ENCODE data around the gene ZNF79.

The ZNF79 gene

GRCh38 chr9:127423934-127424675, at the start of gene ZNF79:
ZNF79 (plus strand) TSS chr9:127424382; CDS start chr9:127424788, 406 bp downstream.
- DNase-seq (ENCODE audit: low spot score): peak; percentile 93

- DNase-seq (ENCODE audit: low spot score): no peak
Measured at GRCh38 chr9:127380479-127380878, 43.7 kb upstream of the ZNF79 start.

- DNase-seq (ENCODE audit: low spot score): no peak
Measured at GRCh38 chr9:127382541-127382940, 41.6 kb upstream of the ZNF79 start.

- no peak for DNase-seq (ENCODE audit: low spot score)
Measured at GRCh38 chr9:127384016-127384730, 40.0 kb upstream of the ZNF79 start.

- DNase-seq (ENCODE audit: low spot score): no peak
Measured at GRCh38 chr9:127384901-127385300, 39.3 kb upstream of the ZNF79 start.

- DNase-seq (ENCODE audit: low spot score): no peak
Measured at GRCh38 chr9:127386249-127386648, 37.9 kb upstream of the ZNF79 start.

- DNase-seq (ENCODE audit: low spot score): no peak
Measured at GRCh38 chr9:127386981-127387380, 37.2 kb upstream of the ZNF79 start.

GRCh38 chr9:127388037-127388855, 35.9 kb upstream of the ZNF79 start:
- no peak for DNase-seq (ENCODE audit: low spot score)

- no peak for DNase-seq (ENCODE audit: low spot score)
Measured at GRCh38 chr9:127388856-127389238, 35.3 kb upstream of the ZNF79 start.

GRCh38 chr9:127389381-127390247, 34.6 kb upstream of the ZNF79 start:
- no peak for DNase-seq (ENCODE audit: low spot score)

- no peak for DNase-seq (ENCODE audit: low spot score)
Measured at GRCh38 chr9:127390248-127390545, 34.0 kb upstream of the ZNF79 start.

GRCh38 chr9:127390563-127390962, 33.6 kb upstream of the ZNF79 start:
- no peak for DNase-seq (ENCODE audit: low spot score)

GRCh38 chr9:127392166-127392565, 32.0 kb upstream of the ZNF79 start:
- DNase-seq (ENCODE audit: low spot score): no peak

- DNase-seq (ENCODE audit: low spot score): no peak
Measured at GRCh38 chr9:127392976-127393375, 31.2 kb upstream of the ZNF79 start.

GRCh38 chr9:127393645-127394044, 30.5 kb upstream of the ZNF79 start:
- no peak for DNase-seq (ENCODE audit: low spot score)

- DNase-seq (ENCODE audit: low spot score): no peak
Measured at GRCh38 chr9:127395497-127396252, 28.5 kb upstream of the ZNF79 start.

- no peak for DNase-seq (ENCODE audit: low spot score)
Measured at GRCh38 chr9:127396253-127396807, 27.9 kb upstream of the ZNF79 start.

- peak; percentile 100 for DNase-seq (ENCODE audit: low spot score)
Measured at GRCh38 chr9:127396808-127397645, 27.2 kb upstream of the ZNF79 start, which contains the start of gene SLC2A8. SLC2A8 (plus strand) TSS chr9:127397169; CDS start chr9:127397231, 62 bp downstream.

- no peak for DNase-seq (ENCODE audit: low spot score)
Measured at GRCh38 chr9:127397646-127398274, 26.4 kb upstream of the ZNF79 start.

All from cerebellar cortex (tissue), 1 donor.